Karpas-422 (cell line): Measurements from ENCODE around the gene NHSL2. TPM values are rescaled to one million over a fixed set of nuclear protein-coding genes. Genes with fewer than 3 reads are reported as not detected.

Experiments
- DNase-seq: peaks from one replicate; pipeline ENCODE4 v3.0.0-alpha.2; 2015
- H2AFZ ChIP-seq: fragments of 200-600 bp; sonication (generic); 2 replicates; pipeline ENCODE4 v1.6.1; 2014; ENCODE audit warnings: antibody characterized with exemption, low read length, mixed read lengths
- H3K27ac ChIP-seq: fragments of 200-600 bp; sonication (generic); 2 replicates; pipeline ENCODE4 v1.5.1; 2014; ENCODE audit warnings: mild to moderate bottlenecking, low read length, moderate library complexity
- H3K27me3 ChIP-seq: fragments of 200-600 bp; sonication (generic); 2 replicates; pipeline ENCODE4 v1.6.1; 2014; ENCODE audit warnings: low read length, mixed read lengths
- H3K36me3 ChIP-seq: fragments of 200-600 bp; sonication (generic); 2 replicates; pipeline ENCODE4 v1.6.1; 2014; ENCODE audit warnings: low read length, mixed read lengths; ENCODE audit not compliant: insufficient read depth
- H3K4me1 ChIP-seq: fragments of 200-600 bp; sonication (generic); 2 replicates; pipeline ENCODE4 v1.6.1; 2014; ENCODE audit warnings: mild to moderate bottlenecking, low read length, mixed read lengths
- H3K4me2 ChIP-seq: fragments of 200-600 bp; sonication (generic); 2 replicates; pipeline ENCODE4 v1.6.1; 2014; ENCODE audit warnings: low read length, low read depth, mild to moderate bottlenecking; ENCODE audit not compliant: poor library complexity, severe bottlenecking
- H3K4me3 ChIP-seq: fragments of 200-600 bp; sonication (generic); 2 replicates; pipeline ENCODE4 v1.5.1; 2014; ENCODE audit warnings: mild to moderate bottlenecking, antibody characterized with exemption, low read length, mixed read lengths
- H3K79me2 ChIP-seq: fragments of 200-600 bp; sonication (generic); 2 replicates; pipeline ENCODE4 v1.6.1; 2014; ENCODE audit warnings: mild to moderate bottlenecking, low read length, mixed read lengths
- H3K9ac ChIP-seq: fragments of 200-600 bp; sonication (generic); 2 replicates; pipeline ENCODE4 v1.6.0; 2014; ENCODE audit warnings: low read length
- H3K9me2 ChIP-seq: fragments of 200-600 bp; sonication (generic), shearing (Covaris generic); replicated peaks from 2 replicates; pipeline ENCODE4 v1.6.0; 2014; ENCODE audit warnings: mild to moderate bottlenecking, low read length, moderate library complexity; ENCODE audit not compliant: insufficient read depth
- H3K9me3 ChIP-seq: fragments of 300-700, 200-600 bp; sonication (generic); 2 replicates; pipeline ENCODE4 v1.6.1; 2014; ENCODE audit warnings: low read length, mixed read lengths
- H4K20me1 ChIP-seq: fragments of 200-600 bp; sonication (generic); 2 replicates; pipeline ENCODE4 v1.6.1; 2014; ENCODE audit warnings: mild to moderate bottlenecking, antibody characterized with exemption, low read length, low read depth; ENCODE audit not compliant: insufficient read depth
- total RNA-seq: library from RNA; depleted of rRNA; stranded (reverse); fragments of >200 nt; shearing (Covaris generic); gene quantifications from 2 replicates; pipeline ENCODE4 v1.2.3, GENCODE V29; 2014; ENCODE audit warnings: low replicate concordance

NHSL2 gene
- total RNA-seq, 1 experiment from 2014 or later, result not detected

- no peak for DNase-seq
- no peaks in the 10 kb centered on the region for H3K4me1 ChIP-seq
- H3K27ac ChIP-seq, result no peak overlapping the region
- no peaks in the 10 kb centered on the region for H3K79me2 ChIP-seq
- H3K4me2 ChIP-seq, result no peak overlapping the region
- H3K9ac ChIP-seq, result no peak overlapping the region
- no peak overlapping the region for H3K4me3 ChIP-seq
- no peaks in the 10 kb centered on the region for H4K20me1 ChIP-seq
- no peaks in the 10 kb centered on the region for H3K27me3 ChIP-seq
- no peaks in the 10 kb centered on the region for H3K36me3 ChIP-seq
- H3K9me2 ChIP-seq, result no peaks in the 10 kb centered on the region
- no peak overlapping the region for H2AFZ ChIP-seq
- H3K9me3 ChIP-seq, result no peaks in the 10 kb centered on the region
These were observed 160.6 kb downstream of the NHSL2 start for GRCh38 chrX:72071213-72071612.

GRCh38 chrX:72073633-72074032 is 163.0 kb downstream of the NHSL2 start:
- Histone ChIP-seq H3K9me2 (no peaks in the 10 kb centered on the region), H3K4me2 (no peak overlapping the region), H3K9ac (no peak overlapping the region), H3K27ac (no peak overlapping the region), H3K79me2 (no peaks in the 10 kb centered on the region), H3K4me3 (no peak overlapping the region), H2AFZ (no peak overlapping the region), H3K27me3 (no peaks in the 10 kb centered on the region), H3K9me3 (no peaks in the 10 kb centered on the region), H3K4me1 (no peaks in the 10 kb centered on the region), H3K36me3 (no peaks in the 10 kb centered on the region), H4K20me1 (no peaks in the 10 kb centered on the region)
- DNase-seq, result no peak

- Histone ChIP-seq H3K9ac (no peak overlapping the region), H2AFZ (no peak overlapping the region), H4K20me1 (no peaks in the 10 kb centered on the region), H3K27ac (no peak overlapping the region), H3K4me1 (no peaks in the 10 kb centered on the region), H3K27me3 (no peaks in the 10 kb centered on the region), H3K9me3 (no peaks in the 10 kb centered on the region), H3K79me2 (no peaks in the 10 kb centered on the region), H3K4me2 (no peak overlapping the region), H3K36me3 (no peaks in the 10 kb centered on the region), H3K4me3 (no peak overlapping the region), H3K9me2 (no peaks in the 10 kb centered on the region)
- no peak for DNase-seq
These were observed 167.8 kb downstream of the NHSL2 start for GRCh38 chrX:72078411-72078810.

- H3K27me3 ChIP-seq, result no peaks in the 10 kb centered on the region
- H3K36me3 ChIP-seq, result no peaks in the 10 kb centered on the region
- H4K20me1 ChIP-seq, result no peaks in the 10 kb centered on the region
- no peak for DNase-seq
- no peak overlapping the region for H3K9ac ChIP-seq
- H3K9me3 ChIP-seq, result no peaks in the 10 kb centered on the region
- H3K27ac ChIP-seq, result no peak overlapping the region
- H3K4me2 ChIP-seq, result no peak overlapping the region
- no peaks in the 10 kb centered on the region for H3K9me2 ChIP-seq
- H2AFZ ChIP-seq, result no peak overlapping the region
- H3K4me1 ChIP-seq, result no peaks in the 10 kb centered on the region
- no peaks in the 10 kb centered on the region for H3K79me2 ChIP-seq
- no peak overlapping the region for H3K4me3 ChIP-seq
These were observed 169.0 kb downstream of the NHSL2 start for GRCh38 chrX:72079607-72080006.

GRCh38 chrX:72080150-72080549 is 169.5 kb downstream of the NHSL2 start:
- Histone ChIP-seq H2AFZ (no peak overlapping the region), H3K27me3 (no peaks in the 10 kb centered on the region), H3K79me2 (no peaks in the 10 kb centered on the region), H3K9me3 (no peaks in the 10 kb centered on the region), H3K4me1 (no peaks in the 10 kb centered on the region), H3K9ac (no peak overlapping the region), H3K4me3 (no peak overlapping the region), H3K36me3 (no peaks in the 10 kb centered on the region), H3K4me2 (no peak overlapping the region), H3K27ac (no peak overlapping the region), H3K9me2 (no peaks in the 10 kb centered on the region), H4K20me1 (no peaks in the 10 kb centered on the region)
- DNase-seq, result no peak

- Histone ChIP-seq H3K79me2 (no peaks in the 10 kb centered on the region), H2AFZ (no peak overlapping the region), H3K4me1 (no peaks in the 10 kb centered on the region), H3K36me3 (no peaks in the 10 kb centered on the region), H4K20me1 (no peaks in the 10 kb centered on the region), H3K9me3 (no peaks in the 10 kb centered on the region), H3K9ac (no peak overlapping the region), H3K9me2 (no peaks in the 10 kb centered on the region), H3K27me3 (no peaks in the 10 kb centered on the region), H3K27ac (no peak overlapping the region), H3K4me2 (no peak overlapping the region), H3K4me3 (no peak overlapping the region)
- DNase-seq, result no peak
These were observed 170.2 kb downstream of the NHSL2 start for GRCh38 chrX:72080800-72081199.

- no peak for DNase-seq
- no peak overlapping the region for H3K4me2 ChIP-seq
- no peaks in the 10 kb centered on the region for H3K4me1 ChIP-seq
- H3K36me3 ChIP-seq, result no peaks in the 10 kb centered on the region
- H3K9ac ChIP-seq, result no peak overlapping the region
- no peaks in the 10 kb centered on the region for H3K9me2 ChIP-seq
- no peaks in the 10 kb centered on the region for H4K20me1 ChIP-seq
- no peaks in the 10 kb centered on the region for H3K27me3 ChIP-seq
- H3K4me3 ChIP-seq, result no peak overlapping the region
- H3K79me2 ChIP-seq, result no peaks in the 10 kb centered on the region
- H3K27ac ChIP-seq, result no peak overlapping the region
- no peak overlapping the region for H2AFZ ChIP-seq
- no peaks in the 10 kb centered on the region for H3K9me3 ChIP-seq
These were observed 171.1 kb downstream of the NHSL2 start for GRCh38 chrX:72081605-72082320.

- H3K79me2 ChIP-seq, result no peaks in the 10 kb centered on the region
- H3K27ac ChIP-seq, result no peak overlapping the region
- no peak overlapping the region for H3K9ac ChIP-seq
- DNase-seq, result no peak
- H3K27me3 ChIP-seq, result no peaks in the 10 kb centered on the region
- H2AFZ ChIP-seq, result no peak overlapping the region
- H3K36me3 ChIP-seq, result no peaks in the 10 kb centered on the region
- no peak overlapping the region for H3K4me3 ChIP-seq
- no peaks in the 10 kb centered on the region for H4K20me1 ChIP-seq
- H3K9me3 ChIP-seq, result no peaks in the 10 kb centered on the region
- no peak overlapping the region for H3K4me2 ChIP-seq
- no peaks in the 10 kb centered on the region for H3K9me2 ChIP-seq
- no peaks in the 10 kb centered on the region for H3K4me1 ChIP-seq
These were observed 172.6 kb downstream of the NHSL2 start for GRCh38 chrX:72083291-72083690.
